IMR-90 (cell line): ENCODE measurements around the gene CDIP1. TPM values are rescaled to one million over a fixed set of nuclear protein-coding genes. Genes with fewer than 3 reads are reported as not detected.

Source experiments
- ATAC-seq: fragments of 200-7000 bp; cut with Tn5 transposase; 2 replicates; pipeline ENCODE4 v1.9.1; 2020; ENCODE audit warnings: low read depth, mild to moderate bottlenecking, moderate library complexity
- BruUV-seq: library from RNA; stranded (reverse); fragments of 400-500 nt; replicated peaks from 2 replicates; lab custom pipeline; 2021; lab: Mats Ljungman, UMichigan
- CTCF ChIA-PET: fragments of 300-600 bp; formaldehyde crosslinking; extraction: SDS; loops from one replicate; lab custom pipeline; 2021; ENCODE audit warnings: antibody characterized with exemption; lab: Yijun Ruan, JAX
- POLR2A ChIA-PET: fragments of 300-600 bp; sonication (Branson Sonifier 250); formaldehyde crosslinking; loops from one replicate; lab custom pipeline; 2022; ENCODE audit warnings: antibody characterized with exemption; ENCODE audit not compliant: unreplicated experiment; lab: Charles Lee
- DNase-seq: peaks from one replicate; pipeline ENCODE4 v3.0.0; 2013
- H2AFZ ChIP-seq: replicated peaks from 2 replicates; pipeline ENCODE3; 2013; ENCODE audit warnings: low read length, mild to moderate bottlenecking; ENCODE audit not compliant: poor library complexity
- H2AK5ac ChIP-seq: 2 replicates; pipeline ENCODE4 v1.6.1; 2013; ENCODE audit warnings: low read depth, low read length, inconsistent platforms
- H2AK9ac ChIP-seq: replicated peaks from 2 replicates; pipeline ENCODE3; 2013; ENCODE audit warnings: mild to moderate bottlenecking, low read depth, low read length, moderate library complexity; ENCODE audit not compliant: poor library complexity
- H2BK120ac ChIP-seq: 2 replicates; pipeline ENCODE4 v1.6.1; 2013; ENCODE audit warnings: low read depth, low read length, inconsistent platforms
- H2BK15ac ChIP-seq: 3 replicates; pipeline ENCODE4 v1.6.1; 2013; ENCODE audit warnings: low read depth, low read length, inconsistent platforms
- H2BK20ac ChIP-seq: 2 replicates; pipeline ENCODE4 v1.6.1; 2013; ENCODE audit warnings: low read depth, mild to moderate bottlenecking, inconsistent platforms, low read length, moderate library complexity
- H2BK5ac ChIP-seq: 2 replicates; pipeline ENCODE4 v1.6.1; 2013; ENCODE audit warnings: mild to moderate bottlenecking, low read depth, low read length, inconsistent platforms; ENCODE audit not compliant: poor library complexity, severe bottlenecking
- H3K14ac ChIP-seq: replicated peaks from 2 replicates; pipeline ENCODE4 v1.6.1; 2013; ENCODE audit warnings: low read depth, low read length, inconsistent platforms
- H3K18ac ChIP-seq: 2 replicates; pipeline ENCODE4 v1.6.1; 2013; ENCODE audit warnings: low read depth, low read length, control low read depth
- H3K23ac ChIP-seq: 2 replicates; pipeline ENCODE4 v1.6.1; 2013; ENCODE audit warnings: low read depth, low read length, inconsistent platforms
- H3K27ac ChIP-seq: 2 replicates; pipeline ENCODE4 v1.5.1; 2013; ENCODE audit warnings: mild to moderate bottlenecking, control low read depth, low read length; ENCODE audit not compliant: insufficient read depth
- H3K27me3 ChIP-seq: 2 replicates; pipeline ENCODE4 v1.6.1; 2013; ENCODE audit warnings: low read length; ENCODE audit not compliant: control insufficient read depth, insufficient read depth
- H3K36me3 ChIP-seq: 2 replicates; pipeline ENCODE4 v1.6.1; 2013; ENCODE audit warnings: low read length, mixed read lengths; ENCODE audit not compliant: control insufficient read depth, insufficient read depth
- H3K4ac ChIP-seq: 2 replicates; pipeline ENCODE4 v1.6.1; 2013; ENCODE audit warnings: low read depth, low read length, inconsistent platforms
- H3K4me1 ChIP-seq: 2 replicates; pipeline ENCODE4 v1.6.1; 2013; ENCODE audit warnings: low read length, mixed read lengths; ENCODE audit not compliant: control insufficient read depth, insufficient read depth
- H3K4me2 ChIP-seq: 2 replicates; pipeline ENCODE4 v1.6.1; 2013; ENCODE audit warnings: low read depth, mild to moderate bottlenecking, control low read depth, low read length, moderate library complexity
- H3K4me3 ChIP-seq: 2 replicates; pipeline ENCODE4 v1.5.1; 2013; ENCODE audit warnings: low read depth, mild to moderate bottlenecking, control low read depth, low read length, moderate library complexity; ENCODE audit not compliant: insufficient read depth
- H3K56ac ChIP-seq: 2 replicates; pipeline ENCODE4 v1.6.1; 2013; ENCODE audit warnings: low read length, inconsistent platforms; ENCODE audit not compliant: insufficient read depth; ENCODE audit errors: extremely low read depth
- H3K79me1 ChIP-seq, 2 experiments: 2 replicates each; pipeline ENCODE4 v1.6.1; 2013; ENCODE audit warnings: low read length in 2 of 2, inconsistent platforms in 1 of 2, low read depth in 1 of 2
- H3K9ac ChIP-seq: 2 replicates; pipeline ENCODE4 v1.6.1; 2013; ENCODE audit warnings: low read depth, low read length, control low read depth
- H3K9me1 ChIP-seq: 2 replicates; pipeline ENCODE4 v1.6.1; 2013; ENCODE audit warnings: low read length, inconsistent platforms; ENCODE audit not compliant: insufficient read depth
- H3K9me3 ChIP-seq: 2 replicates; pipeline ENCODE4 v1.6.1; 2013; ENCODE audit warnings: low read length; ENCODE audit not compliant: control insufficient read depth, insufficient read depth
- H4K20me1 ChIP-seq: 2 replicates; pipeline ENCODE4 v1.6.1; 2013; ENCODE audit warnings: low read length, inconsistent platforms; ENCODE audit not compliant: insufficient read depth
- H4K5ac ChIP-seq: 2 replicates; pipeline ENCODE4 v1.6.1; 2013; ENCODE audit warnings: mild to moderate bottlenecking, low read depth, low read length, control low read depth
- H4K8ac ChIP-seq, 2 experiments: 2 replicates each; pipeline ENCODE4 v1.6.1; 2013; ENCODE audit warnings: low read depth in 2 of 2, low read length in 2 of 2, control low read depth in 1 of 2, inconsistent platforms in 1 of 2
- H4K91ac ChIP-seq: 2 replicates; pipeline ENCODE4 v1.6.1; 2013; ENCODE audit warnings: low read depth, low read length, inconsistent platforms; ENCODE audit not compliant: insufficient read depth
- FOS ChIP-seq: fragments of 150-350 bp; IDR thresholded peaks from 2 replicates; pipeline ENCODE4 v1.6.1; 2016; ENCODE audit warnings: low read depth, low read length
- MAZ ChIP-seq: IDR thresholded peaks from 2 replicates; pipeline ENCODE4 v1.6.1; 2012; ENCODE audit warnings: low read depth, mild to moderate bottlenecking, low read length, improper control_type of control experiment, moderate library complexity, borderline replicate concordance
- WGBS, 2 experiments: methylation state at CpG; one replicate each; pipeline versions ENCODE4 v1.1.5 to v1.1.7; 2013; ENCODE audit warnings: missing lambda C conversion rate in 2 of 2; ENCODE audit not compliant: insufficient read length in 1 of 2; ENCODE audit errors: extremely low coverage in 2 of 2; 5-methylcytosine and 5-hydroxymethylcytosine counted together
- dilution Hi-C: fragments of 300-500 bp; cut with HindIII; formaldehyde crosslinking; loops from one replicate; pipeline ENCODE4 v1.14.3; 2018; ENCODE audit warnings: low sequenced_read_pairs; ENCODE audit not compliant: unreplicated experiment
- in situ Hi-C: fragments of 300-500 bp; cut with MboI; formaldehyde crosslinking; loops from 3 replicates; pipeline ENCODE4 v1.14.3; 2019; ENCODE audit warnings: low sequenced_read_pairs, inconsistent platforms, mixed read lengths
- intact Hi-C: fragments of 100-400 bp; cut with micrococcal nuclease; formaldehyde crosslinking; loops from 2 replicates; pipeline ENCODE4 v1.10.0; 2022
- polyA plus RNA-seq, 3 experiments: library from polyadenylated mRNA; depleted of rRNA; stranded (reverse); fragments of >200 nt; gene quantifications; 2 replicates each; pipeline ENCODE4 v1.2.3, GENCODE V29; 2012; ENCODE audit warnings: low replicate concordance in 1 of 3
- total RNA-seq: library from RNA; depleted of rRNA; stranded (reverse); fragments of >200 nt; gene quantifications from 2 replicates; pipeline ENCODE4 v1.2.3, GENCODE V29; 2012

Gene CDIP1
- total and polyA plus RNA-seq, 2 of the 4 experiments (the other 2 are of a cell fraction) = 4.8 to 14.6 TPM

- no CpG with 5 or more reads among the region's 3 CpGs for WGBS, 2 experiments
- H3K36me3 ChIP-seq = no peaks in the 10 kb centered on the region
- no peak overlapping the region for H3K4ac ChIP-seq
- peaks cover 32% of the 10 kb centered on the region for H3K27me3 ChIP-seq
- H3K14ac ChIP-seq = no peak overlapping the region
- no peak overlapping the region for H2AFZ ChIP-seq
- H3K4me3 ChIP-seq = no peak overlapping the region
- CTCF ChIA-PET = no interaction called here
- H3K4me2 ChIP-seq = no peak overlapping the region
- H2BK120ac ChIP-seq = no peak overlapping the region
- H2BK15ac ChIP-seq = no peak overlapping the region
- ATAC-seq (no peak), DNase-seq (no peak)
- intact Hi-C loops (no loop called here), dilution Hi-C loops (no loop called here), in situ Hi-C loops (no loop called here)
- H4K8ac ChIP-seq = no peak overlapping the region
- H4K91ac ChIP-seq = no peak overlapping the region
- no peak overlapping the region for H4K5ac ChIP-seq
- H3K9me3 ChIP-seq = no peaks in the 10 kb centered on the region
- H3K9me1 ChIP-seq = no peaks in the 10 kb centered on the region
- H4K20me1 ChIP-seq = no peaks in the 10 kb centered on the region
- no peak overlapping the region for H2BK5ac ChIP-seq
- H3K23ac ChIP-seq = no peak overlapping the region
- no TSS peak for BruUV-seq
- no peak overlapping the region for H3K56ac ChIP-seq
- H3K27ac ChIP-seq = no peak overlapping the region
- TF ChIP-seq FOS = no peak
- no peak for TF ChIP-seq MAZ
- no peaks in the 10 kb centered on the region for H3K79me1 ChIP-seq
- no peaks in the 10 kb centered on the region for H3K4me1 ChIP-seq
- POLR2A ChIA-PET = no interaction called here
- H2AK5ac ChIP-seq = no peak overlapping the region
- H3K18ac ChIP-seq = no peak overlapping the region
- H2BK20ac ChIP-seq = no peak overlapping the region
- H3K9ac ChIP-seq = no peak overlapping the region
- H2AK9ac ChIP-seq = no peak overlapping the region
Measured at GRCh38 chr16:4566144-4566543, 27.6 kb upstream of the CDIP1 start.
